ENCODE data around the gene SLCO2B1. TPM values are rescaled to one million over a fixed set of nuclear protein-coding genes. Genes with fewer than 3 reads are reported as not detected.

SLCO2B1 gene
- total RNA-seq, 1 experiment from 2014 or later = not detected

DNA sequence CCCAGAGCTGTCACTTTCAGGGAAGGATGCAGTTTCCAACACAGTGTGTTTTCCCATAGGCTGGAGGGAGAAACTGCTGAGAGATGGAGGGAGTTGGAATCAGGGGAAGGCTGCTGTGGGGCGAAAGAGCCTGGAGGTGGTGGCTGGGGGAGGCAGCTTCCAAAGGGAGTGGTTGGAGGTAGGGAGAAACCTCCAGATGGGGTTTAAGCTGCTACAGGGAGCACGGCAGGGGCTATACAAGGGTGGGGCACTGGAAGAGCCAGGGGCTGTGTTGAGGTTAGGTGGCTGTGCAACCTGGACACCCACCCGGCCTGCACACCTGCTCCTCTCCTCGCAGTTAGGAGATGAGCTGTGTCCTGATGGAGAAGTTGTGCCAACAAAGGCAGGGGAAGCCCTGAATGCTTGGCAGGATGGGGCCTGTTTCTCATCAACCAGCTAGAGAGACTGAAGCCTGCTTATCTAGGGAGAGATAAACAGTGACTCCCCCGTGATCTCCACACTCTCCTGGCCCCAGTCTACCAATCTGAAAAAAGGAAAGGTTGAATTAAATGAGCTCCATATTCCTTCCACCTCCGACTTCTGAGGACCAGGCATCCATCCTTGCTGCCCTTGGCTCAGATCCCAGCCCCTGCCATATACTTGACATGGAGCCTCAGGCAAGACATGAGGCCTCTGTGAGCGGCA, 3.6 kb upstream of the SLCO2B1 start:
- H3K23me2 ChIP-seq (ENCODE audit: insufficient read length, low read depth, low read length, poor library complexity, severe bottlenecking) = no peaks in the 10 kb centered on the region
- no peak overlapping the region for H3K4ac ChIP-seq (ENCODE audit: low read depth, low read length)
- peaks cover 3 to 8% of the 10 kb centered on the region in 2 experiments; a peak in 3 of 4 replicates for H3K4me1 Mint-ChIP-seq
- TF ChIP-seq, protein P1, sequence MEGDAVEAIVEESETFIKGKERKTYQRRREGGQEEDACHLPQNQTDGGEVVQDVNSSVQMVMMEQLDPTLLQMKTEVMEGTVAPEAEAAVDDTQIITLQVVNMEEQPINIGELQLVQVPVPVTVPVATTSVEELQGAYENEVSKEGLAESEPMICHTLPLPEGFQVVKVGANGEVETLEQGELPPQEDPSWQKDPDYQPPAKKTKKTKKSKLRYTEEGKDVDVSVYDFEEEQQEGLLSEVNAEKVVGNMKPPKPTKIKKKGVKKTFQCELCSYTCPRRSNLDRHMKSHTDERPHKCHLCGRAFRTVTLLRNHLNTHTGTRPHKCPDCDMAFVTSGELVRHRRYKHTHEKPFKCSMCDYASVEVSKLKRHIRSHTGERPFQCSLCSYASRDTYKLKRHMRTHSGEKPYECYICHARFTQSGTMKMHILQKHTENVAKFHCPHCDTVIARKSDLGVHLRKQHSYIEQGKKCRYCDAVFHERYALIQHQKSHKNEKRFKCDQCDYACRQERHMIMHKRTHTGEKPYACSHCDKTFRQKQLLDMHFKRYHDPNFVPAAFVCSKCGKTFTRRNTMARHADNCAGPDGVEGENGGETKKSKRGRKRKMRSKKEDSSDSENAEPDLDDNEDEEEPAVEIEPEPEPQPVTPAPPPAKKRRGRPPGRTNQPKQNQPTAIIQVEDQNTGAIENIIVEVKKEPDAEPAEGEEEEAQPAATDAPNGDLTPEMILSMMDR (conservative IDR thresholded peaks at IDR 0.05) = no peak
- no peak overlapping the region for H3K27ac Mint-ChIP-seq
- H2BK5ac ChIP-seq (ENCODE audit: insufficient read length, low read length) = no peak overlapping the region
- no peak overlapping the region for H2BK15ac ChIP-seq (ENCODE audit: low read depth, low read length)
- no peak overlapping the region for H3K14ac ChIP-seq (ENCODE audit: insufficient read depth, low read length)
- H4K20me1 ChIP-seq (ENCODE audit: control insufficient read depth, insufficient read depth, insufficient read length) = no peaks in the 10 kb centered on the region
- H4K5ac ChIP-seq (ENCODE audit: insufficient read length, low read depth, low read length) = no peak overlapping the region
- H3K9ac ChIP-seq (ENCODE audit: extremely low read depth, insufficient read length, low read length) = no peak overlapping the region
- H3K4me1 ChIP-seq (ENCODE audit: insufficient read depth, low read length) = peaks cover 5% of the 10 kb centered on the region
- H4K8ac ChIP-seq (replicated peaks; ENCODE audit: insufficient read length, low read depth, low read length) = no peak overlapping the region
- no peak overlapping the region for H3K56ac ChIP-seq (ENCODE audit: insufficient read length, low read depth, low read length)
- no peak overlapping the region for H3K4me2 ChIP-seq (ENCODE audit: insufficient read depth, insufficient read length, low read length)
- H3K18ac ChIP-seq (ENCODE audit: insufficient read length, low read depth, low read length) = no peak overlapping the region
- no peak overlapping the region for H3T11ph ChIP-seq (ENCODE audit: low read length)
- H3K4me3 Mint-ChIP-seq = no peak overlapping the region
- H2BK12ac ChIP-seq (ENCODE audit: insufficient read length, low read depth, low read length) = no peak overlapping the region
- no peaks in the 10 kb centered on the region for H3K9me3 Mint-ChIP-seq
- no peaks in the 10 kb centered on the region for H3K79me1 ChIP-seq (ENCODE audit: insufficient read depth, low read depth, low read length, poor library complexity, severe bottlenecking)
- H2AK5ac ChIP-seq (ENCODE audit: insufficient read length, low read length) = no peak overlapping the region
- H3K27ac ChIP-seq (ENCODE audit: insufficient read length, low read depth, low read length) = no peak overlapping the region
- no peaks in the 10 kb centered on the region for H3K9me3 ChIP-seq (ENCODE audit: control insufficient read depth, low read depth, low read length)
- no peak for DNase-seq
- H3K23ac ChIP-seq (ENCODE audit: insufficient read length, low read depth, low read length) = no peak overlapping the region
- no peak overlapping the region for H2BK120ac ChIP-seq (ENCODE audit: low read depth, low read length, poor library complexity, severe bottlenecking)
- H3K79me2 ChIP-seq (ENCODE audit: insufficient read depth, low read length) = no peaks in the 10 kb centered on the region
- no peak overlapping the region for H2AFZ ChIP-seq (ENCODE audit: low read length)
- no peaks in the 10 kb centered on the region for H3K27me3 ChIP-seq (ENCODE audit: insufficient read depth, low read length)
- no CpG with 5 or more reads among the region's 7 CpGs for WGBS (ENCODE audit: extremely low coverage, insufficient read length, low lambda C conversion rate)
- no peaks in the 10 kb centered on the region for H3K36me3 Mint-ChIP-seq (ENCODE audit: insufficient read depth in 1 of 3, low read depth in 3 of 3)
- H4K91ac ChIP-seq (ENCODE audit: insufficient read length, low read depth, low read length) = no peak overlapping the region
- no peak overlapping the region for H2BK20ac ChIP-seq (ENCODE audit: low read depth, low read length, poor library complexity, severe bottlenecking)
- H3K27me3 Mint-ChIP-seq (ENCODE audit: low read depth) = peaks cover 14% of the 10 kb centered on the region

Measured in H9 (cell line).